ENCODE measurements around the gene MTCL1.

The MTCL1 gene

DNA sequence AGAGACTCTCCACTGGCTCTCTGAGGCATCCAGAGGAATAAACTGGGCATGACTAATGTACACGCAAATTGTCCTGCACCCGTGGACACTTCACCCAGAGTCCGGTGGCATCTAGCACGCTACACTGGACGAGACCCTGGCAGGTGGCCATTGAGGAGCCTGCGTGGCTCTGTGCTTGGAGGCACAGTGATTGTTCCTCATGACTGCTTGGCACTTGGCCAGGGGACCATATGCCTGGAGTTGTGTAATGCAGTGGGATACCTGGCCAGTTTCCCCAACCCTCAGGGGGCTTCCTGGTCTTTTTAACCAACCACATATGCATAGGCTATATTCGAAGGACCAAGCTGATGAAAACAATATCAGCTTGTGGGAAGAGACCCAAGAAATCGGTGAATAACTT, 66.6 kb downstream of the MTCL1 start:
- in situ Hi-C loops (cut with MboI; ENCODE audit: low sequenced_read_pairs, unreplicated experiment): no loop called here
- DNase-seq (ENCODE audit: low spot score): no peak
- TF ChIP-seq, protein P1, sequence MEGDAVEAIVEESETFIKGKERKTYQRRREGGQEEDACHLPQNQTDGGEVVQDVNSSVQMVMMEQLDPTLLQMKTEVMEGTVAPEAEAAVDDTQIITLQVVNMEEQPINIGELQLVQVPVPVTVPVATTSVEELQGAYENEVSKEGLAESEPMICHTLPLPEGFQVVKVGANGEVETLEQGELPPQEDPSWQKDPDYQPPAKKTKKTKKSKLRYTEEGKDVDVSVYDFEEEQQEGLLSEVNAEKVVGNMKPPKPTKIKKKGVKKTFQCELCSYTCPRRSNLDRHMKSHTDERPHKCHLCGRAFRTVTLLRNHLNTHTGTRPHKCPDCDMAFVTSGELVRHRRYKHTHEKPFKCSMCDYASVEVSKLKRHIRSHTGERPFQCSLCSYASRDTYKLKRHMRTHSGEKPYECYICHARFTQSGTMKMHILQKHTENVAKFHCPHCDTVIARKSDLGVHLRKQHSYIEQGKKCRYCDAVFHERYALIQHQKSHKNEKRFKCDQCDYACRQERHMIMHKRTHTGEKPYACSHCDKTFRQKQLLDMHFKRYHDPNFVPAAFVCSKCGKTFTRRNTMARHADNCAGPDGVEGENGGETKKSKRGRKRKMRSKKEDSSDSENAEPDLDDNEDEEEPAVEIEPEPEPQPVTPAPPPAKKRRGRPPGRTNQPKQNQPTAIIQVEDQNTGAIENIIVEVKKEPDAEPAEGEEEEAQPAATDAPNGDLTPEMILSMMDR (IDR thresholded peaks at IDR 0.05; ENCODE audit: borderline replicate concordance, control extremely low read depth, extremely low read depth, insufficient read depth, missing control alignments): no peak

DNA sequence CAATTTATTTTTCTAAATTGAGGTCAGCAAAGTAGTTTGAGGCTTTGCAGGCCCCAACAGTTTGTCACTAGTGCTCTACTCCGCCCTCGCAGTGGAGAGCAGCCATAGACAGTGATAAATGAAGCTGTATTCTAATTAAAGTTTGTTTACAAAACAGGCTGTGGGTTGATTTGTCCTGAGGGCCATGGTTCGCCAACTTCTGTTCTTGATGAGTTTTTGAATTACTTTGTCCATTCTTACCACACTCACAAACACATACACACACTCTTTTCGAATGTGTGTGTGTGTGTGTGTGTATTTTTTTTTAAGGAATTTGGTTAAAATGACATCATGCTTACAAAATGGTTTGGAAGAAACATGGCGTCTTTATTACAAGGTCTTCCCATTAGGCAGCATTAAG, 68.6 kb downstream of the MTCL1 start:
- TF ChIP-seq, protein P1 (IDR thresholded peaks at IDR 0.05; ENCODE audit: borderline replicate concordance, control extremely low read depth, extremely low read depth, insufficient read depth, missing control alignments): no peak
- in situ Hi-C loops (cut with MboI; ENCODE audit: low sequenced_read_pairs, unreplicated experiment): no loop called here
- DNase-seq (ENCODE audit: low spot score): no peak

GRCh38 chr18:8776013-8776943, 70.9 kb downstream of the MTCL1 start:
- in situ Hi-C loops (cut with MboI; ENCODE audit: low sequenced_read_pairs, unreplicated experiment): no loop called here
- no peak for DNase-seq (ENCODE audit: low spot score)
- TF ChIP-seq, protein P1 (IDR thresholded peaks at IDR 0.05; ENCODE audit: borderline replicate concordance, control extremely low read depth, extremely low read depth, insufficient read depth, missing control alignments): no peak

DNA sequence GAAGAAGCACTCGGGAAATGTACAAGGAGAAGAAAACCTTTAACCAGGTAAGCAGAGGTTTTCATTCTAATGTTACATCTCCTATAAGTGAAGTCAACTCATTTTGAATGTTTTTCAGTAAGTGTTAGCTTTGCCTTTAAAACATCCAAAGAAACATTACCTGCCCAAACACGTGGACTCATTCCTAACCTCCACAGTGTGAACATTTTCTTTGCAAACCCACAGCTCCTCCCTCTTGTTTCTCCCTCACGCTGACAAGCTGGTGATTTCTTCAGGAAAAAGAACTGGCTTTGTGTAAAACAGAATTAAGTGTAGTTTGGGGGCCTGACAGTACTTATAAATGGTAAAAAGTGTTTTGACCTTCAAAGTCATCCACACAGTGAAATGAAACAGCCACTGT, 72.5 kb downstream of the MTCL1 start:
- no peak for DNase-seq (ENCODE audit: low spot score)
- in situ Hi-C loops (cut with MboI; ENCODE audit: low sequenced_read_pairs, unreplicated experiment): no loop called here
- TF ChIP-seq, protein P1 (IDR thresholded peaks at IDR 0.05; ENCODE audit: borderline replicate concordance, control extremely low read depth, extremely low read depth, insufficient read depth, missing control alignments): no peak

- no peak for DNase-seq (ENCODE audit: low spot score)
- in situ Hi-C loops (cut with MboI; ENCODE audit: low sequenced_read_pairs, unreplicated experiment): no loop called here
- TF ChIP-seq, protein P1 (IDR thresholded peaks at IDR 0.05; ENCODE audit: borderline replicate concordance, control extremely low read depth, extremely low read depth, insufficient read depth, missing control alignments): no peak
These were observed 73.0 kb downstream of the MTCL1 start for GRCh38 chr18:8778386-8778785.

- DNase-seq (ENCODE audit: low spot score): no peak
- TF ChIP-seq, protein P1 (IDR thresholded peaks at IDR 0.05; ENCODE audit: borderline replicate concordance, control extremely low read depth, extremely low read depth, insufficient read depth, missing control alignments): no peak
- in situ Hi-C loops (cut with MboI; ENCODE audit: low sequenced_read_pairs, unreplicated experiment): no loop called here
These were observed 73.5 kb downstream of the MTCL1 start for GRCh38 chr18:8778824-8779223.

Data from GM13976 (cell line).